22Rv1 (cell line): ENCODE data around the gene UBL4B.

Experiments
- CTCF ChIP-seq: fragments of 450-650 bp; IDR thresholded peaks from 2 replicates; pipeline ENCODE4 v1.5.1; 2017; ENCODE audit warnings: mild to moderate bottlenecking
- ZFX ChIP-seq: fragments of 450-650 bp; IDR thresholded peaks from 2 replicates; pipeline ENCODE4 v1.6.1; 2017; ENCODE audit warnings: antibody characterized with exemption, borderline replicate concordance

DNA sequence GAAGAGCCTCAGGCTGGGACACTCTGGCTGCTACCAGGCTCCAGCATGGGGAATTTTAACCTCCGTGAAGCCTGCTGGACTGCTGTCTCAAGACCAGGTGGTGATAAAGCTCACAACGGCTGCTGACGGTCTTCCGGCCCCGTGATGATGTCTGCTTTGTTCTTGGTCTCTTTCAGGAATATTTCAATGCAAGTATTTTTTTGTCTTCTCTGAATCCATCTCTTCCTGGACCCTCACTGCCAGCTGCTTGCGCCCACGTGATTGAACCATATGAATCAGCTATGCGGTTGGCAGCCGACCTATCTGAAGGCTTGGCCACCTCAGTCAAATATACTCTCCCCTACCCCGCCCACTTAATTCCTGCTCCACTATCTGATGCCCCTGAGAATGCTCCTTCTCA, 23.4 kb downstream of the UBL4B start:
- no peak for TF ChIP-seq CTCF
- no peak for TF ChIP-seq ZFX
